PC-3 (cell line): Measurements from ENCODE around the gene COG3. TPM values are rescaled to one million over a fixed set of nuclear protein-coding genes. Genes with fewer than 3 reads are reported as not detected.

ENCODE experiments used
- ATAC-seq: fragments of 200-7000 bp; cut with Tn5 transposase; 2 replicates; pipeline ENCODE4 v1.9.1; 2020; ENCODE audit warnings: mild to moderate bottlenecking, moderate library complexity
- BruUV-seq: library from RNA; stranded (reverse); fragments of 400-500 nt; replicated peaks from 2 replicates; lab custom pipeline; 2021; lab: Mats Ljungman, UMichigan
- CTCF ChIA-PET: fragments of 300-600 bp; sonication (Branson Sonifier 250); formaldehyde crosslinking; loops from one replicate; lab custom pipeline; 2022; ENCODE audit warnings: antibody characterized with exemption; lab: Charles Lee
- POLR2A ChIA-PET: fragments of 300-600 bp; sonication (Branson Sonifier 250); formaldehyde crosslinking; loops from one replicate; lab custom pipeline; 2022; ENCODE audit warnings: antibody characterized with exemption; ENCODE audit not compliant: unreplicated experiment; lab: Charles Lee
- DNase-seq: peaks from one replicate; pipeline ENCODE4 v3.0.0-alpha.2; 2015
- H2AFZ ChIP-seq: fragments of 300-600 bp; sonication (generic); 2 replicates; pipeline ENCODE4 v1.6.0; 2016; ENCODE audit warnings: antibody characterized with exemption, low read length
- H3F3A ChIP-seq: fragments of 300-600 bp; sonication (generic); one replicate; pipeline ENCODE4 v1.6.0; 2017; ENCODE audit warnings: antibody characterized with exemption, low read length, control low read depth, mild to moderate bottlenecking; ENCODE audit not compliant: unreplicated experiment
- H3K27ac ChIP-seq: fragments of 300-600 bp; sonication (generic); 2 replicates; pipeline ENCODE4 v1.5.1; 2016; ENCODE audit warnings: mild to moderate bottlenecking, low read length
- H3K27me3 ChIP-seq: fragments of 300-600 bp; sonication (generic); 2 replicates; pipeline ENCODE4 v1.6.1; 2016; ENCODE audit warnings: low read length, mixed read lengths
- H3K36me3 ChIP-seq: fragments of 300-600 bp; sonication (generic); 2 replicates; pipeline ENCODE4 v1.6.1; 2016; ENCODE audit warnings: low read depth, mixed run types, low read length, mixed read lengths
- H3K4me1 ChIP-seq: fragments of 300-600 bp; sonication (generic); 2 replicates; pipeline ENCODE4 v1.5.1; 2016; ENCODE audit warnings: low read length; ENCODE audit not compliant: insufficient read depth
- H3K4me2 ChIP-seq: fragments of 300-600 bp; sonication (generic); 2 replicates; pipeline ENCODE4 v1.6.0; 2016; ENCODE audit warnings: low read length
- H3K4me3 ChIP-seq: fragments of 300-600 bp; sonication (generic); 2 replicates; pipeline ENCODE4 v1.5.1; 2016; ENCODE audit warnings: mild to moderate bottlenecking, low read length, mixed read lengths
- H3K79me2 ChIP-seq: fragments of 300-600 bp; sonication (generic); 2 replicates; pipeline ENCODE4 v1.6.1; 2017; ENCODE audit warnings: low read length, mixed read lengths
- H3K9ac ChIP-seq: fragments of 300-600 bp; sonication (generic); 2 replicates; pipeline ENCODE4 v1.6.0; 2016; ENCODE audit warnings: mild to moderate bottlenecking, low read length
- H3K9me2 ChIP-seq: fragments of 300-600 bp; sonication (generic); replicated peaks from 2 replicates; pipeline ENCODE4 v1.6.1; 2016; ENCODE audit warnings: mixed run types, low read length, mixed read lengths
- H3K9me3 ChIP-seq: fragments of 300-600 bp; sonication (generic); 2 replicates; pipeline ENCODE4 v1.6.1; 2016; ENCODE audit warnings: low read length, mixed read lengths
- H4K20me1 ChIP-seq: fragments of 300-600 bp; sonication (generic); 2 replicates; pipeline ENCODE4 v1.6.1; 2016; ENCODE audit warnings: low read length, mixed read lengths
- CTCF ChIP-seq: fragments of 300-600 bp; sonication (generic); conservative IDR thresholded peaks from 2 replicates; pipeline ENCODE4 v1.5.1; 2017; ENCODE audit warnings: antibody characterized with exemption, low read depth, mild to moderate bottlenecking, low read length
- EZH2 ChIP-seq: fragments of 300-600 bp; sonication (generic); IDR thresholded peaks from one replicate; pipeline ENCODE4 v1.6.1; 2017; ENCODE audit warnings: antibody characterized with exemption, mild to moderate bottlenecking, low read length; ENCODE audit not compliant: unreplicated experiment
- EZH2phosphoT487 ChIP-seq: fragments of 300-600 bp; sonication (generic); IDR thresholded peaks from 2 replicates; pipeline ENCODE4 v1.6.1; 2018; ENCODE audit warnings: mild to moderate bottlenecking, antibody characterized with exemption, low read length, borderline replicate concordance
- intact Hi-C: fragments of 100-400 bp; cut with micrococcal nuclease; formaldehyde crosslinking; loops from 2 replicates; pipeline ENCODE4 v1.9.0; 2023
- total RNA-seq: library from RNA; depleted of rRNA; stranded (reverse); fragments of >200 nt; gene quantifications from 2 replicates; pipeline ENCODE4 v1.2.3, GENCODE V29; 2014

The COG3 gene
- total RNA-seq, 1 experiment from 2014 or later, result 28.8 TPM

- H3K4me1 ChIP-seq, result no peaks in the 10 kb centered on the region; the same call in 1 of the 2 replicates
- no peaks in the 10 kb centered on the region for H3K9me2 ChIP-seq
- H4K20me1 ChIP-seq, result no peaks in the 10 kb centered on the region
- H3K79me2 ChIP-seq, result no peaks in the 10 kb centered on the region
- CTCF ChIA-PET, result no interaction called here
- ATAC-seq (no peak), DNase-seq (no peak)
- H3K4me2 ChIP-seq, result no peak overlapping the region
- no TSS peak for BruUV-seq
- POLR2A ChIA-PET, result no interaction called here
- TF ChIP-seq EZH2 (no peak), CTCF (no peak), EZH2phosphoT487 (no peak)
- intact Hi-C loops, result no loop called here
- H3K9ac ChIP-seq, result no peak overlapping the region
- no peak overlapping the region for H3K4me3 ChIP-seq
- H2AFZ ChIP-seq, result no peak overlapping the region
- H3K27me3 ChIP-seq, result no peaks in the 10 kb centered on the region
- no peak overlapping the region for H3K27ac ChIP-seq
- no peaks in the 10 kb centered on the region for H3K36me3 ChIP-seq
- H3F3A ChIP-seq, result no peaks in the 10 kb centered on the region
- no peaks in the 10 kb centered on the region for H3K9me3 ChIP-seq
Measured at GRCh38 chr13:45436332-45436731, 28.4 kb upstream of the COG3 start.

- TF ChIP-seq EZH2phosphoT487, result no peak
- TF ChIP-seq CTCF, result no peak
- no peak for TF ChIP-seq EZH2
- no peaks in the 10 kb centered on the region for H3F3A ChIP-seq
- no peak overlapping the region for H3K27ac ChIP-seq
- no peaks in the 10 kb centered on the region; the same call in 1 of the 2 replicates for H3K4me1 ChIP-seq
- intact Hi-C loops, result no loop called here
- H2AFZ ChIP-seq, result no peak overlapping the region
- H3K4me2 ChIP-seq, result no peak overlapping the region
- H3K79me2 ChIP-seq, result no peaks in the 10 kb centered on the region
- no TSS peak for BruUV-seq
- ATAC-seq (no peak), DNase-seq (no peak)
- H3K4me3 ChIP-seq, result no peak overlapping the region
- POLR2A ChIA-PET, result no interaction called here
- H3K9ac ChIP-seq, result no peak overlapping the region
- CTCF ChIA-PET, result no interaction called here
- H3K27me3 ChIP-seq, result no peaks in the 10 kb centered on the region
- H4K20me1 ChIP-seq, result no peaks in the 10 kb centered on the region
- H3K36me3 ChIP-seq, result no peaks in the 10 kb centered on the region
- H3K9me3 ChIP-seq, result no peaks in the 10 kb centered on the region
- H3K9me2 ChIP-seq, result no peaks in the 10 kb centered on the region
Measured at GRCh38 chr13:45436953-45437352, 27.8 kb upstream of the COG3 start.

- Histone ChIP-seq H3K4me3 (no peak overlapping the region), H3K4me1 (no peaks in the 10 kb centered on the region; the same call in 1 of the 2 replicates), H3K27me3 (no peaks in the 10 kb centered on the region), H3K79me2 (no peaks in the 10 kb centered on the region), H4K20me1 (no peaks in the 10 kb centered on the region), H2AFZ (no peak overlapping the region), H3K27ac (no peak overlapping the region), H3K9me2 (no peaks in the 10 kb centered on the region), H3K36me3 (no peaks in the 10 kb centered on the region), H3F3A (no peaks in the 10 kb centered on the region), H3K9ac (no peak overlapping the region), H3K9me3 (no peaks in the 10 kb centered on the region), H3K4me2 (no peak overlapping the region)
- intact Hi-C loops, result no loop called here
- ATAC-seq (no peak), DNase-seq (no peak)
- CTCF ChIA-PET, result no interaction called here
- POLR2A ChIA-PET, result no interaction called here
- BruUV-seq, result no TSS peak
- TF ChIP-seq EZH2 (no peak), CTCF (no peak), EZH2phosphoT487 (no peak)
Measured at GRCh38 chr13:45437947-45438346, 26.8 kb upstream of the COG3 start.
